HG02571 (cell line): ENCODE results near the gene ATOSB.
"Not testable (repeated sequence)": the region's sequence is repeated elsewhere in the genome, so short reads cannot be mapped to it uniquely, and the experiment has no call there.

Experiments
- ATAC-seq: cut with Tn5 transposase; IDR thresholded peaks from one replicate; pipeline ENCODE4 v1.9.1; 2021; ENCODE audit warnings: mild to moderate bottlenecking, moderate library complexity; ENCODE audit not compliant: unreplicated experiment

ATOSB gene

DNA sequence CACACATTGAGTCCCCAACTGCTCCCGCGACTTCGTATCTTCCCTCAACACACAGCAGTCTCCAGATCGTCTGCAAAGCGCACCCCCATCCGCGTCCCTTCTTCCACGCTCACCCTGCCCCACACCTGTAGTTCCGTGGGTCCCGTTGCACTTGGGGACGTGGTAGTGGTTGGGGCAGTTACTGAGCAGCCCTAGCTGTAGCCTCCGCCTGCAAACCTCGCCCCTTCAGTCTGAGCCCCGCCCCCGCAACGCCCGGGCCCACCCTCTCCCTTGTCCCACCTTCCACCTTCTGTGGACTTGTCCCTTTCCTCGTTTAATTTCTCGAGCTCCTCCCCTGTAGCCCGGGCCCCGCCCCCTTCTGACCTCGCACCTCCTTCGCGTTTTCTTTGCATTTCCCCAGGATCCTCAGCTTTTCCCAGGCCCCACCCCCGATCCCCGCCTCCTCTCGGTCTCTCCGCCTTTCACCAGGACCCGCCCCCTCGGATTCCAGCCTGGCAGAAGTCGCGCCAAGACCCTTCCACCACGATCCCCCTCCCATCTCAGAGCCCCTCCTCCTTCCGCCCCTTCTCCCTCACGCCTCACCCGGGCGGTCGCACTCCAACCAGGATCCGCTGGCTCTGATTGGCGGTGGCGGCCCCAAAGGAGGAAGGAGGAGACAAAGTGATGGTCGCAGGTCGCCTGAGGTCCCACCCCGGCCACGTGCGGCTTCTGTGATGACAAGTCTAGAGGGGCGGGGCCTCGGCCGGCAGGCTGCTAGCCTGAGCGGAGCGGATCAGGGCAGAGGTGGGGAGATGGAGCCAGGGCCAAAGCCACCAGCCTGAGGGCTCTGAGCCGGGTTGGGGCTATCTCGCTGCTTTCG, at the start of gene ATOSB:
TSS of gene ATOSB (minus strand) at position 183 of the 859 bp plus-strand sequence. CDS start 7,588 bp downstream, outside the sequence.
- peak; percentile 59 for ATAC-seq

GRCh38 chr9:35164711-35165110, 49.0 kb upstream of the ATOSB start:
- ATAC-seq = no peak

DNA sequence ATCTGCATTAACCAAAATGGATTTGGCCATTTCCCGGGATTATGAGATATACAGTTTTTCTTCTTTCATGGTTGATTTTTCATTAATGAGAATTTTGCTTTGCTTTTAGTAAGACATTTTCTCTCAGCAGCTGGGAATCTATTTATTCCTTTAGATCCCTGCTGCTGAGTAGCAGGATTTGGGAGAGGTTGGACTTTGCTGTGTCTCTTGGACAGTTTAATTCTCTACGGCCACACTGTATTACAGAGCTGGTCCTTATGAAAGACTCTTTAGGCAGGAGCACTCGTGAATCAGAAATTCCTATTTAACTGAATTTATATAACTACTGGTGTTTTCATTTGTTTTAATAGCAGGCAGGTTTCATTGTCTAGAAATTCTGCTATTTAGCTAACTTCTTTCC, 47.8 kb upstream of the ATOSB start:
- no peak for ATAC-seq

DNA sequence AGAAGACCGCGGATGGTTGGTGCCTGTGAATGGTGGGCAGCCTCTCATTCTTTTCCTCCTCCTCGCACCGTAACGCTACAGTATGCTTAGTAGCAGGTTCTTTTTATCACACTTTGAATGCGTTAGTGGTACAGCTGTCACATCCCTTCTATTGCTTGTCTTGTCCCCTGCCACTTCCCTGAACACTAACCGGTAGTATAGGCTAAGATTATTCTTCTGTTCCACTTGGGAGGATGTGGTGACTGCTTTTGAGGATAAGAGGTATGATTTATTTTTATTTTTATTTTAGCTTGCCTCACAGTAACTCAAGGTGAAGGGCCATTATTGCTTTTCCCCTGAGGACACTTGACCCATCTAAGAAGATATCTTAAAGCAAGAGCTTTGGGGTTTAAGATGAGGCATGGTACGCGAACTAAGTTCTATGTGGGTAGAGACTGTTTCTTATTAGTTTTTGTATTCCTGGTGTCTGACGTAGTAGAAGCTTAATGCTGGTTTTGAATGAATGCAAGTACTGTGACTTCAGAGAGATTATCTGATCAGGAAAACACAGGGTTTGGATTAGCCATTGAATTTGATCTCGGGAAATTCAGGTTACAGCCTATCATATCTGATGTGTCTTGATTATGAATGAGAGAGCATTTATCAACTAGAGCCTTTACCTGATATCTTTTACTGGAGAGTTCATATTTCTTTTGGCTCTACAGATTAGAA, 47.1 kb upstream of the ATOSB start:
- ATAC-seq = no peak

DNA sequence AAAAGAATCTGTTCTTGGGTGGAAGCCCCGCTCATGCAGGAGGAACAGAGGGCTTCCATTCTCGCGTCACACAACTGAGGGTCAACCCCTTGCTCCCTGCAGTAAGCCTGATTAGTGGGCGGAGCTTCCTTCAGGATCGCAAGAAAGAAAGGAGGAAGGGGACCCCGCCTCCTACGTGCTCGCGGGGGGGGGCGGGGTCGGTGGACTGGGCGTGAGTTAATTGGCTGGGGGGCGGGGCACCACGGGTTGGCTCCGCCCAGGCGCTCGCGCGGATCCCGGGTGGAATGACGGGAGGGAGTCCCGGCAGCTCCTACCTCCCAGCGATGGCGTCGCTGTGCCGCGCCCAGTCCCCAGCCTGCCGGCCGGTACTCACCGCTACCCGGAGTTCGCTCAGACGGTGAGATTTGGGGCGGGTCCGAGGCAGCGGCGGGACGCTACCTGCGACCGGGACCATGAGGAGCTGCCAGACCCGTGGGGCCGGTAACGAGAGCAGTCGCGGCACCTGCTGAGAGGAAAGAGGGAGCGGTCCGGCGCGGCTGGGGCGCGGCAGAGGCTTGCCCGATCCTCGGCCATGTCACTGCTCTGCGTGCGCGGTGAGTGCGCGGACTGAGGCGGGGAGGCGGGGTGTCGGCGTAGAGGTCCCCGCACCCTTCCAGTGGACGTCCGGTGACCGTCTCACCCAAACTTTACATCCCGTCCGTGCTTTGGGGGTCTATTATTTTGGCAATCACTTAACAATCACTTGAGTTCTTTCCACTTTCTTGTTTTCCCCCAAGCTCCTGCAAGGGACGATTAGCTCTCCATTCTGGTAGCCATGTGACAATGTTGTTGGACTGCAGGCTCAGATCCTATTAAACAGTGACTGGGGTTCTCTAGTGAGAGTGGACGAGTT, 46.3 kb upstream of the ATOSB start, which contains the start of gene UNC13B:
TSS of gene UNC13B (plus strand) at position 297 of the 892 bp plus-strand sequence. CDS start at position 572, 275 bp downstream.
- peak; percentile 59 for ATAC-seq

DNA sequence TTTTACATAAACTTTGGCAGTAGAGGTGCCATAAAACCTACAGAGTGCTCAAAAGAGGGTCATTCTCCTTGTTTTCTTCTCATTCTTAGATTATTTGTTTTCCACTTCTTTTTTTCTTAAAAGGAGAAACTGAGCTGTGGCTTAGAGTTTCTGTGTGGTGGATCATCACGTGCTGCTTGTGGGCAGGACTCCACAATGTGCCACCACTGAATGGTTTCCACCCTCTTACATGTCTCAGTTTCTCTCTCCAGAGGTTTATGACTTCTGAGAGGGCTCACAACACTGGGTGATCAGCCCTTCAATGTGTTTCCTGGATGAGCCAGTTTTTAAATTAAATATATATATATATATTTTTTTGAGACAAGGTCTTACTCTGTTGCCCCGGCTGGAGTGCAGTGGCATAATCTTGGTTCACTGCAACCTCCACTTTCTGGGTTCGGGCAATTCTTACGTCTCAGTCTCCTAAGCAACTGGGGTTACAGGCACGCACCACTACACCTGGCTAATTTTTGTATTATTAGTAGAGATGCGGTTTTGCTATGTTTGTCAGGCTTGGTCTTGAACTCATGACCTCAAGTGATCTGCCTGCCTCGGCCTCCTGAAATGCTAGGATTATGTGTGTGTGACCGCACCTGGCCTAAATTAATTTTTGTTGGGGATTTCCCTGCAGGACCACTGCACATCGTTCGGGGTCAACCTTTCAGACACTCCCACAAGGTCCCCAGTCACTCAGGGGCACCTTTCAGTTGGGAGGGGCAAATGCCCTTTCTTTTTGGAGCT, 43.0 kb upstream of the ATOSB start:
- no peak for ATAC-seq

GRCh38 chr9:35157836-35158235, 42.2 kb upstream of the ATOSB start:
- not testable (repeated sequence) for ATAC-seq

DNA sequence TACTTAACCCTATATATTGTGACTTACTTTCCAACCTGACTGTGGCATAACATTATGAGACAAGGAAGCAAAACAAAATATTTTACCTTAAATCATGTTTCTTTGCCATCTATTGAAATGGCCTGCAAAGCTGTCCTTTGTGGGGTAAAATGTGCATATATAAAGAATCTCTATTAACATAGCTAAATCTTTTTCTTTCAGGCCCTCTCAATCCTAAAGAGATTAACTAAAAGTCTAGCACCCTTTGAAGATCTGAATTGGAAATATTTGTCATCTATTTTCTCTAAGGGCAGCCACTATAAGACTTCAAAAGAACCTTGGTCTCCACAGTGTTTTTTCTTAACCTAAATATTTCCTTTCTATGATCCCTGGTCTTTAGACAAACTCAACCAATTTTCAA, 41.1 kb upstream of the ATOSB start:
- no peak for ATAC-seq

- no peak for ATAC-seq
Observed at GRCh38 chr9:35152926-35153325, 37.3 kb upstream of the ATOSB start.

DNA sequence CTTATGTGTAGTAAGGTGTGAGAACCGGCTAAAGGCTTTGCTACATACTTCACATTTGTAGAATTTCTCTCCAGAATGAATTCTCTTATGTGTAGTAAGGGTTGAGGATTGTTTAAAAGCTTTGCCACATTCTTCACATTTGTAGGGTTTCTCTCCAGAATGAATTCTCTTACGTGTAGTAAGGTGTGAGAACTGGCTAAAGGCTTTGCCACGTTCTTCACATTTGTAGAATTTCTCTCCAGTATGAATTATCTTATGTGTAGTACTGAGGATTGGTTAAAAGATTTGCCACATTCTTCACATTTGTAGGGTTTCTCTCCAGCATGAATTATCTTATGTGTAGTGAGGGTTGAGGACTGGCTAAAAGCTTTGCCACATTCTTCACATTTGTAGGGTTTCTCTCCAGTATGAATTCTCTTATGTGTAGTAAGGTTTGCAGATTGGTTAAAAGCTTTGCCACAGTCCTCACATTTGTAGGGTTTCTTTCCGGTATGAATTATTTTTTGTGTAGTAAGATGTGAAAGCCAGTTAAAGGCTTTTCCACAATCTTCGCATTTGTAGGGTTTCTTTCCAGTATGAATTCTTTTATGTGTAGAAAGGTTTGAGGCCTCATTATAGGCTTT, 32.4 kb upstream of the ATOSB start:
- ATAC-seq = not testable (repeated sequence)

DNA sequence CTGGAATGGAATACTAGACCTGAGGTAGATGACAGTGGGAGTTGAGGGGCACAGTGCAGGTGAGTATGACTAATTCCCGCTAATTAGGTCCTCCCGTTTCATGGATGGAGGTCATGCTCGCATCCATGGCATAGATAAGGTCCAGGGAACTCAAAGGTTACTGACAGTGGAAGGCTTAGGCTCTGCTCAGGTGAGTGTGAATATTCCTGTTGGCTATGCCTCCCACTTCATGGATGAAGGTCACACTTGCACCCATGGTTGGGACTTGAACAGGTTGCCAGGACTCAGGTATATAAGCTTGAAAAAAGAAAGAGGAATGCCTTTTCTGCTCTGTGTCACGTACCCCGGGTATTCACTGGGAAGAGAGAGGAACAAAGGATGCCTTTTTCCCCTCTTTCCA, 26.4 kb upstream of the ATOSB start:
- no peak for ATAC-seq

DNA sequence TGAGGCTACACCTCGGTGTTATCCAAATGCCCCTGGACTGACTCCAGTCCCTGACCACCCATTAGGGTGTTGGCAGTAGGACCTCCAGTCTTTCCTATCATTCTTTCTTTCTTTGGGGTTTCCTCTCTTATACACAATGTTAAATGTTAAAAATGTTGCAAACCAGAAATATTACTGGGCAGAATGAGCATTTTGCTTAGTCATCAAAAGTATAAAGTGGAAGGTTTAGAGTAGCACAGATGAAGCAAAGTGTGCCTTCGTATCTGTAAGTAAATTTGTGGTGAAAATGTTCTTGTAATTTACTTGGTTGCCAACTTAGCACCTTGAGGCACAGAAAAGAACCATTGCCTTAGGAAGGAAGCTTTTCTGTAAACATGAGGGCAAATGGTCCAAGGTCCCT, 24.4 kb upstream of the ATOSB start:
- no peak for ATAC-seq

DNA sequence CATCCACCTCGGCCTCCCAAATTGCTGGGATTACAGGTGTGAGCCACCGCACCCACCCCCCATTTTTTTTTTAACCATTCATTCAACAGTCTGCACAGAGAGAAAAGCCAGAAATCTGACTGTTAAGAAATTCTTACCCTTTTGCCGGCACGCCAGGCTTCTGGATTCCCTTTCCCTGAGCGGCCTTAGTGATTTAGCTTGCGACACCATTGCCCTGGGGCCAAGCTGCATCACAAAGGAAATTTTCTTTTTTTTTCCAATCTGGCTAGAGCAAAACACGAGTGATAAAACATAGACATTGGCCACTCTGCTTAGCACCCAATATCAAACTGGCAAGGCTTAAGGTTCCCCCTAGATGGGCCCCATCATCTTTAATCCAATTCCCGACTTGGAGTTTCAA, 21.2 kb upstream of the ATOSB start:
- no peak for ATAC-seq

DNA sequence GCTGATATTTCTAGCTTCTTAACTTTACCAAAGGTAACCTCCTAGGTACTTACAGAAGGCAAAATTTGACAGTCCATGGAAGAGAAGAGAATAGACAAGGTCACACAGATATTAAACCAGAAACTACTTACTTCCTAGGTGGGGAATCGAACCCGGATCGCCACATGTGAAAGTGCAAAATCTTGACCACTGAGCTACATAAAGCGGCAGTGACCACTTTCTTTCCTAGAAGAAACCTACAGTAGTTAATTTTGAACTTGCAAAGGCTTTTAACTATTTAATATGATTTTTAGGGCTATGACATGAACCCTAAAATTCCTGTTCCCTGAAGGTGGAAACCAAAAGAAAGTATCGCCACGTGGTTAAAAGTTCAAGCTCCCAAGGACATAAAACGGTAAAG, 20.3 kb upstream of the ATOSB start:
- ATAC-seq = no peak

- ATAC-seq = no peak
Observed at GRCh38 chr9:35134920-35135319, 19.3 kb upstream of the ATOSB start.

DNA sequence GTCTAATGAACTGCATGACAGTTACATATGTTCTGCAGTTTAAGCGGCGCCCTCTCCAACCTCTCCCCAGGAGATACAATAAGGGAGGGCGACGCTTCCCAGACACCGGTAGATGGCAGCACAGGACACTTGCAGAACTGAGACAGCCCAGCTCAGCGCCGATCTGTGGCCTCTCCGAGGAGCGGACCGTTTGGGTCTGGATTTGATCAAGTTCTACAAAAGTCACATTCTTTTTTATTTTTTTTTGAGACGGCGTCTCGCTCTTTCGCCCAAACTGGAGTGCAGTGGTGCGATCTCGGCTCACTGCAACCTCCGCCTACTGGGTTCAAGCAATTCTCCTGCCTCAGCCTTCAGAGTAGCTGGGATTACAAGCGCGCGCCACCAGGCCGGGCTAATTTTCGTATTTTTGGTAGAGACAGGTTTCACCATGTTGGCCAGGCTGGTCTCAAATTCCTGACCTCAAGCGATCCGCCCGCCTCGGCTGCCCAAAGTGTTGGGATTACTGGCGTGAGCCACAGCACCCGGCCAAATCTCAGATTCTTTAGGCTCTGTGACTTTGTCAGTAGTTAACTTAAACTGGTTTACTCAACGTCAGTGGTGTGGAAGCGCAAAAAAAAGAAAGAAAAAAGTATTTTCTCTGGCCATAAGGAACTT, 1.4 kb upstream of the ATOSB start:
- peak; percentile 48 for ATAC-seq

DNA sequence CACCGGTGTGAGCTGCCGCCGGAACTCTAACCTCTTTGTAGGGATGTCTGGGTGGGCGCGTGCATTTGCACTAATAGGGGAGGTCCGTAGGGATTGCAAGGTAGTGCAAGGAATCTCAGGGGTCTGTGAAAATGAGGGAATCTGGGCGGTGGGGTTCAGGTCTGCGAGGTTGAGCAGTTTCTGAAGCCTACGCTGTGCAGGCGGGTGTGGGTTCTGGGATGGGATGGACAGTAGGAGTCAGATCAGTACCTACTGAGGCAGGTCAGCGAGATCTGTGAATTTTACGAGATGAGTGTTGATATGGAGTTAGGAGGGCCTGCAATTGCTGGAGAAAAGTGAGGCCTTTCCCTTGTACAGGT, 856 bp upstream of the ATOSB start:
- ATAC-seq = no peak

- no peak for ATAC-seq
Observed at GRCh38 chr9:35114840-35115628, 628 bp downstream of the ATOSB start.
